ELR (cell line): Measurements from ENCODE around the gene CHRNA9.
"Not testable (repeated sequence)": the region's sequence is repeated elsewhere in the genome, so short reads cannot be mapped to it uniquely, and the experiment has no call there.

ENCODE experiments used
- DNase-seq: peaks from one replicate; pipeline ENCODE4 v3.0.0-alpha.2; 2015; ENCODE audit warnings: low read depth

The CHRNA9 gene

GRCh38 chr4:40380647-40381046 is 45.5 kb downstream of the CHRNA9 start:
- no peak for DNase-seq

- no peak for DNase-seq
Measured at GRCh38 chr4:40388239-40388638, 53.1 kb downstream of the CHRNA9 start.

GRCh38 chr4:40389986-40390385 is 54.9 kb downstream of the CHRNA9 start:
- DNase-seq: no peak

GRCh38 chr4:40392241-40392640 is 57.1 kb downstream of the CHRNA9 start:
- DNase-seq: not testable (repeated sequence)

- DNase-seq: no peak
Measured at GRCh38 chr4:40394236-40394635, 59.1 kb downstream of the CHRNA9 start.

GRCh38 chr4:40395166-40395900 is 60.2 kb downstream of the CHRNA9 start:
- no peak for DNase-seq

GRCh38 chr4:40395908-40396793 is 61.0 kb downstream of the CHRNA9 start:
- DNase-seq: no peak

GRCh38 chr4:40399578-40399977 is 64.4 kb downstream of the CHRNA9 start:
- no peak for DNase-seq

- DNase-seq: no peak
Measured at GRCh38 chr4:40401096-40401495, 66.0 kb downstream of the CHRNA9 start.

GRCh38 chr4:40401631-40402030 is 66.5 kb downstream of the CHRNA9 start:
- no peak for DNase-seq

GRCh38 chr4:40402556-40402955 is 67.4 kb downstream of the CHRNA9 start:
- DNase-seq: no peak

- no peak for DNase-seq
Measured at GRCh38 chr4:40403081-40403480, 67.9 kb downstream of the CHRNA9 start.
